WTC11 (cell line): ENCODE data around the gene TCHH. TPM values are rescaled to one million over a fixed set of nuclear protein-coding genes. Genes with fewer than 3 reads are reported as not detected.

ENCODE experiments used
- ATAC-seq: fragments of 200-7000 bp; cut with Tn5 transposase; 2 replicates; pipeline ENCODE4 v1.10.0; 2021; ENCODE audit warnings: mild to moderate bottlenecking, moderate library complexity
- CTCF ChIA-PET: fragments of 300-600 bp; sonication (Branson Sonifier 250); formaldehyde crosslinking; loops from one replicate; lab custom pipeline; 2021; ENCODE audit warnings: antibody characterized with exemption; lab: Charles Lee
- POLR2A ChIA-PET: fragments of 350-600 bp; sonication (Branson Sonifier 250); formaldehyde crosslinking; loops from one replicate; lab custom pipeline; 2021; ENCODE audit warnings: antibody characterized with exemption; lab: Charles Lee
- DNase-seq: peaks from one replicate; pipeline ENCODE4 v3.0.0; 2021; ENCODE audit warnings: low spot score
- H3K27ac Mint-ChIP-seq: 2 replicates; pipeline ENCODE4 v1.8.0; 2021; ENCODE audit warnings: mixed read lengths
- H3K27me3 Mint-ChIP-seq: 2 replicates; pipeline ENCODE4 v1.8.0; 2021; ENCODE audit warnings: low read depth, mild to moderate bottlenecking, moderate library complexity, mixed read lengths
- H3K36me3 Mint-ChIP-seq: 2 replicates; pipeline ENCODE4 v1.8.0; 2021; ENCODE audit warnings: mixed read lengths
- H3K4me1 Mint-ChIP-seq: 2 replicates; pipeline ENCODE4 v1.8.0; 2022; ENCODE audit warnings: mixed read lengths
- H3K4me3 Mint-ChIP-seq: 2 replicates; pipeline ENCODE4 v1.8.0; 2021; ENCODE audit warnings: mild to moderate bottlenecking, moderate library complexity, mixed read lengths
- H3K9me3 Mint-ChIP-seq: 2 replicates; pipeline ENCODE4 v1.8.0; 2021; ENCODE audit warnings: mixed read lengths
- ATF1 ChIP-seq: sonication (generic); formaldehyde crosslinking; IDR thresholded peaks from 2 replicates; pipeline ENCODE4 v1.8.1; 2023; ENCODE audit warnings: mild to moderate bottlenecking, moderate library complexity, missing genetic modification reagents
- CBFB ChIP-seq: sonication (generic); formaldehyde crosslinking; IDR thresholded peaks from 2 replicates; pipeline ENCODE4 v1.8.1; 2022; ENCODE audit warnings: mild to moderate bottlenecking, low read depth, missing genetic modification reagents
- EMX1 ChIP-seq: fragments of 250-450 bp; sonication (Bioruptor Pico); IDR thresholded peaks from 2 replicates; pipeline ENCODE4 v1.8.0; 2021; ENCODE audit warnings: mild to moderate bottlenecking
- FOXJ3 ChIP-seq: sonication (generic); formaldehyde crosslinking; IDR thresholded peaks from 2 replicates; pipeline ENCODE4 v1.9.0; 2021; ENCODE audit warnings: missing genetic modification reagents, mild to moderate bottlenecking, borderline replicate concordance
- FOXK1 ChIP-seq: sonication (generic); formaldehyde crosslinking; IDR thresholded peaks from 2 replicates; pipeline ENCODE4 v1.8.0; 2022; ENCODE audit warnings: mild to moderate bottlenecking, moderate library complexity, missing genetic modification reagents
- GTF2I ChIP-seq: fragments of 250-450 bp; sonication (Bioruptor Pico); conservative IDR thresholded peaks from 2 replicates; pipeline ENCODE4 v1.4.0; 2021; ENCODE audit warnings: mild to moderate bottlenecking
- JUN ChIP-seq: sonication (generic); formaldehyde crosslinking; IDR thresholded peaks from 2 replicates; pipeline ENCODE4 v1.8.0; 2023; ENCODE audit warnings: mild to moderate bottlenecking, missing genetic modification reagents
- MYBL2 ChIP-seq: sonication (generic); formaldehyde crosslinking; IDR thresholded peaks from 2 replicates; pipeline ENCODE4 v1.8.1; 2023; ENCODE audit warnings: mild to moderate bottlenecking, moderate library complexity, missing genetic modification reagents
- NFATC4 ChIP-seq: fragments of 250-450 bp; sonication (Bioruptor Pico); IDR thresholded peaks from 2 replicates; pipeline ENCODE4 v1.9.0; 2021; ENCODE audit warnings: mild to moderate bottlenecking
- NFE2L1 ChIP-seq: sonication (generic); formaldehyde crosslinking; IDR thresholded peaks from 2 replicates; pipeline ENCODE4 v1.8.1; 2023; ENCODE audit warnings: missing genetic modification reagents
- PRRX2 ChIP-seq: fragments of 250-450 bp; sonication (Bioruptor Pico); IDR thresholded peaks from 2 replicates; pipeline ENCODE4 v1.8.0; 2021; ENCODE audit warnings: mild to moderate bottlenecking
- RELA ChIP-seq: sonication (generic); formaldehyde crosslinking; IDR thresholded peaks from 2 replicates; pipeline ENCODE4 v1.8.1; 2022; ENCODE audit warnings: missing genetic modification reagents, mild to moderate bottlenecking, borderline replicate concordance
- SMAD3 ChIP-seq: sonication (generic); formaldehyde crosslinking; IDR thresholded peaks from 2 replicates; pipeline ENCODE4 v1.8.0; 2022; ENCODE audit warnings: missing genetic modification reagents, mild to moderate bottlenecking, borderline replicate concordance
- SMAD4 ChIP-seq: sonication (generic); formaldehyde crosslinking; IDR thresholded peaks from 2 replicates; pipeline ENCODE4 v1.8.0; 2022; ENCODE audit warnings: mild to moderate bottlenecking, missing genetic modification reagents
- TEAD1 ChIP-seq: sonication (generic); formaldehyde crosslinking; IDR thresholded peaks from 2 replicates; pipeline ENCODE4 v1.8.0; 2022; ENCODE audit warnings: mild to moderate bottlenecking, missing genetic modification reagents
- ZNF138 ChIP-seq: sonication (generic); formaldehyde crosslinking; conservative IDR thresholded peaks from 2 replicates; pipeline ENCODE4 v1.8.1; 2022; ENCODE audit warnings: mild to moderate bottlenecking, moderate library complexity, missing genetic modification reagents
- total RNA-seq: library from RNA; stranded (reverse); gene quantifications from 3 replicates; pipeline ENCODE4 v1.2.3, GENCODE V29; 2021
- TF ChIP-seq, protein P1 (sequence below): fragments of 250-450 bp; sonication (Bioruptor Pico); IDR thresholded peaks from 2 replicates; pipeline ENCODE4 v1.9.0; 2021; ENCODE audit warnings: moderate library complexity, mild to moderate bottlenecking, inconsistent platforms, borderline replicate concordance
- TF ChIP-seq, protein P2 (sequence below): sonication (generic); formaldehyde crosslinking; IDR thresholded peaks from 2 replicates; pipeline ENCODE4 v1.8.1; 2023; ENCODE audit warnings: mild to moderate bottlenecking, missing genetic modification reagents, borderline replicate concordance
- TF ChIP-seq, protein P3 (sequence below): sonication (generic); formaldehyde crosslinking; IDR thresholded peaks from 2 replicates; pipeline ENCODE4 v1.8.1; 2023; ENCODE audit warnings: mild to moderate bottlenecking, missing genetic modification reagents
- TF ChIP-seq, protein P4 (sequence below): fragments of 250-450 bp; sonication (Bioruptor Pico); IDR thresholded peaks from 2 replicates; pipeline ENCODE4 v1.9.0; 2021; ENCODE audit warnings: mild to moderate bottlenecking
- TF ChIP-seq, protein P5 (sequence below): sonication (generic); formaldehyde crosslinking; IDR thresholded peaks from 2 replicates; pipeline ENCODE4 v1.8.0; 2022; ENCODE audit warnings: mild to moderate bottlenecking, missing genetic modification reagents

TCHH gene
- total RNA-seq, 1 experiment from 2014 or later, result 0.04 TPM

DNA sequence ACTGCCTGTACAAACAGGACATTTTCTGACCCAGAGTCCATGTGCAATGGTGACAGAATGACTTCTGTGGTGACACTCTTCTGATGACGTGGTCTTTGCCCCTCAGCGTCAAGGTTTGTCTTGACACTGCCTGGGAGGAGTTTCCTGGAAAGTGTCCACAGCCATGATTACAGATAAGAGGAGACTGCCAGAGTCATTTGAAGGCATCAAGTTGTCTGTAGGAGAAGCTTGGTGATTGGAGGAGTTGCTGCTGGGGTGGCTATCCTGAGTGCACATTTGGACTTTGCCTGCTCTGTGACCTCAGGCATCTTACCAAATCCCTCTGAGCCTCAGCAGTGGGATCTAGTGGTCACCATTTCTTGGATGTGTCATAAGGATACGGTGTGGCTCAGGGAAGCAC is 44.1 kb downstream of the TCHH start:
- Mint-ChIP-seq H3K27me3 (peaks cover 13% of the 10 kb centered on the region), H3K4me1 (peaks cover 18% of the 10 kb centered on the region), H3K9me3 (peaks cover 52% of the 10 kb centered on the region), H3K27ac (no peak overlapping the region), H3K4me3 (no peak overlapping the region), H3K36me3 (no peaks in the 10 kb centered on the region)
- ChIA-PET POLR2A (no interaction called here), CTCF (interaction anchor here (1.4 kb wide), 1 partner anchor 18 kb away, joined by 4 read pairs; no protein-coding TSS in a partner anchor)
- no peak for ATAC-seq
- DNase-seq, result no peak
- TF ChIP-seq GTF2I (CRISPR knock-in tag) (no peak), TEAD1 (CRISPR knock-in tag) (no peak), ATF1 (CRISPR knock-in tag) (no peak), ZNF138 (no peak), JUN (CRISPR knock-in tag) (no peak), SMAD3 (CRISPR knock-in tag) (no peak), MYBL2 (CRISPR knock-in tag) (no peak), PRRX2 (CRISPR knock-in tag) (no peak)
- TF ChIP-seq, protein P1, sequence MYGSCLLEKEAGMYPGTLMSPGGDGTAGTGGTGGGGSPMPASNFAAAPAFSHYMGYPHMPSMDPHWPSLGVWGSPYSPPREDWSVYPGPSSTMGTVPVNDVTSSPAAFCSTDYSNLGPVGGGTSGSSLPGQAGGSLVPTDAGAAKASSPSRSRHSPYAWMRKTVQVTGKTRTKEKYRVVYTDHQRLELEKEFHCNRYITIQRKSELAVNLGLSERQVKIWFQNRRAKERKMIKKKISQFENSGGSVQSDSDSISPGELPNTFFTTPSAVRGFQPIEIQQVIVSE (CRISPR knock-in tag), result no peak
- TF ChIP-seq, protein P2, sequence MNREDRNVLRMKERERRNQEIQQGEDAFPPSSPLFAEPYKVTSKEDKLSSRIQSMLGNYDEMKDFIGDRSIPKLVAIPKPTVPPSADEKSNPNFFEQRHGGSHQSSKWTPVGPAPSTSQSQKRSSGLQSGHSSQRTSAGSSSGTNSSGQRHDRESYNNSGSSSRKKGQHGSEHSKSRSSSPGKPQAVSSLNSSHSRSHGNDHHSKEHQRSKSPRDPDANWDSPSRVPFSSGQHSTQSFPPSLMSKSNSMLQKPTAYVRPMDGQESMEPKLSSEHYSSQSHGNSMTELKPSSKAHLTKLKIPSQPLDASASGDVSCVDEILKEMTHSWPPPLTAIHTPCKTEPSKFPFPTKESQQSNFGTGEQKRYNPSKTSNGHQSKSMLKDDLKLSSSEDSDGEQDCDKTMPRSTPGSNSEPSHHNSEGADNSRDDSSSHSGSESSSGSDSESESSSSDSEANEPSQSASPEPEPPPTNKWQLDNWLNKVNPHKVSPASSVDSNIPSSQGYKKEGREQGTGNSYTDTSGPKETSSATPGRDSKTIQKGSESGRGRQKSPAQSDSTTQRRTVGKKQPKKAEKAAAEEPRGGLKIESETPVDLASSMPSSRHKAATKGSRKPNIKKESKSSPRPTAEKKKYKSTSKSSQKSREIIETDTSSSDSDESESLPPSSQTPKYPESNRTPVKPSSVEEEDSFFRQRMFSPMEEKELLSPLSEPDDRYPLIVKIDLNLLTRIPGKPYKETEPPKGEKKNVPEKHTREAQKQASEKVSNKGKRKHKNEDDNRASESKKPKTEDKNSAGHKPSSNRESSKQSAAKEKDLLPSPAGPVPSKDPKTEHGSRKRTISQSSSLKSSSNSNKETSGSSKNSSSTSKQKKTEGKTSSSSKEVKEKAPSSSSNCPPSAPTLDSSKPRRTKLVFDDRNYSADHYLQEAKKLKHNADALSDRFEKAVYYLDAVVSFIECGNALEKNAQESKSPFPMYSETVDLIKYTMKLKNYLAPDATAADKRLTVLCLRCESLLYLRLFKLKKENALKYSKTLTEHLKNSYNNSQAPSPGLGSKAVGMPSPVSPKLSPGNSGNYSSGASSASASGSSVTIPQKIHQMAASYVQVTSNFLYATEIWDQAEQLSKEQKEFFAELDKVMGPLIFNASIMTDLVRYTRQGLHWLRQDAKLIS (CRISPR knock-in tag), result no peak

DNA sequence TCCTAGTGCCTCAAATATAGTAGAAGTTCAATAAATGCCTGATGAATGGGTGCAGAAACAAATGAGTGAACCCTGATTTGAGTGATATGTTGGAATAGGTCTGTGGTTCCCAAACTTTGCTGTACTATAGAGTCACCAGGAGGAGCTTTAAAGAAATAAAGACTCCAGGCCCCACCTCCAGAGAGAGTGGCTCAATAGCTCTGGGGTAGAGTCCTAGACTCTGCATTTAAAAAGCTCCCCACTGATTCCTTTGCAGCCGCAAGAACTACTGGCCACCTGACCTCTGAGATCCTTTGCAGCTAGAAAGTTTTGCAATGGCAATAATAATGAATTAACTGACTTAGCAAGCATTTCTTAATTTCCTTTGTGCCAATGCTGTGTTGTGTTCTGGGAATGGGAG is 47.3 kb downstream of the TCHH start:
- H3K4me3 Mint-ChIP-seq, result no peak overlapping the region
- H3K4me1 Mint-ChIP-seq, result peaks cover 18% of the 10 kb centered on the region
- H3K36me3 Mint-ChIP-seq, result peaks cover 3% of the 10 kb centered on the region
- H3K27me3 Mint-ChIP-seq, result peaks cover 14% of the 10 kb centered on the region
- POLR2A ChIA-PET, result no interaction called here
- no peak for DNase-seq
- no peak for TF ChIP-seq FOXJ3 (CRISPR knock-in tag)
- TF ChIP-seq, protein P3, sequence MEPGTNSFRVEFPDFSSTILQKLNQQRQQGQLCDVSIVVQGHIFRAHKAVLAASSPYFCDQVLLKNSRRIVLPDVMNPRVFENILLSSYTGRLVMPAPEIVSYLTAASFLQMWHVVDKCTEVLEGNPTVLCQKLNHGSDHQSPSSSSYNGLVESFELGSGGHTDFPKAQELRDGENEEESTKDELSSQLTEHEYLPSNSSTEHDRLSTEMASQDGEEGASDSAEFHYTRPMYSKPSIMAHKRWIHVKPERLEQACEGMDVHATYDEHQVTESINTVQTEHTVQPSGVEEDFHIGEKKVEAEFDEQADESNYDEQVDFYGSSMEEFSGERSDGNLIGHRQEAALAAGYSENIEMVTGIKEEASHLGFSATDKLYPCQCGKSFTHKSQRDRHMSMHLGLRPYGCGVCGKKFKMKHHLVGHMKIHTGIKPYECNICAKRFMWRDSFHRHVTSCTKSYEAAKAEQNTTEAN, result no peak
- TF ChIP-seq, all 79 proteins: peak for 0
- H3K27ac Mint-ChIP-seq, result no peak overlapping the region
- peaks cover 40% of the 10 kb centered on the region for H3K9me3 Mint-ChIP-seq
- peak; percentile 81 for ATAC-seq
- CTCF ChIA-PET, result interaction anchor here (1.0 to 2.3 kb wide), 8 partner anchors 15 to 391 kb away, joined by 3 to 19 read pairs (median 5); no protein-coding TSS in a partner anchor

DNA sequence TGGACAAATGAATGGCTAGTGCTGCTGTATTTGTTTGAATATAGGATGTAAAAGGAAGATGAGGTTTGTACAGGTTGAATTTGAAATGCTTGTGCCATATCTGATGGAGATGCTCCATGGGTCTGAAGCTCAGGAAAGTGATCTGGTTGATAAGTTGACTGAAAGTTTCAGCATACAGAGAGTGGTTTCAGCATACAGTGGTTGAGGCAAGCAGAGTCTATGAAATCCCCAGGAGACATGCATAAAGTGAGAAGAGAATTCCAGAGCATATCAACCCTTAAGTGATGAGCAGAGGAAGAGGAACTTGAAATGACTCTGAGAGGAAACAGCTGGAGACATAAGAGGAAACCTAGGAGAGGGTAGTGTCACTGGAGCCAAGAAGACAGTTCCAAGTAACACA is 48.1 kb downstream of the TCHH start:
- ATAC-seq, result no peak
- peaks cover 14% of the 10 kb centered on the region for H3K27me3 Mint-ChIP-seq
- H3K9me3 Mint-ChIP-seq, result peaks cover 37% of the 10 kb centered on the region
- no peak for DNase-seq
- ChIA-PET POLR2A (no interaction called here), CTCF (interaction anchor here (1.8 to 2.3 kb wide), 2 partner anchors 14 to 392 kb away, joined by 6 to 19 read pairs; no protein-coding TSS in a partner anchor)
- TF ChIP-seq, protein P4, sequence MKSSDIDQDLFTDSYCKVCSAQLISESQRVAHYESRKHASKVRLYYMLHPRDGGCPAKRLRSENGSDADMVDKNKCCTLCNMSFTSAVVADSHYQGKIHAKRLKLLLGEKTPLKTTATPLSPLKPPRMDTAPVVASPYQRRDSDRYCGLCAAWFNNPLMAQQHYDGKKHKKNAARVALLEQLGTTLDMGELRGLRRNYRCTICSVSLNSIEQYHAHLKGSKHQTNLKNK (CRISPR knock-in tag), result no peak
- TF ChIP-seq CBFB (CRISPR knock-in tag), result no peak
- TF ChIP-seq RELA, result no peak
- TF ChIP-seq, protein P5, sequence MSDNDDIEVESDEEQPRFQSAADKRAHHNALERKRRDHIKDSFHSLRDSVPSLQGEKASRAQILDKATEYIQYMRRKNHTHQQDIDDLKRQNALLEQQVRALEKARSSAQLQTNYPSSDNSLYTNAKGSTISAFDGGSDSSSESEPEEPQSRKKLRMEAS (CRISPR knock-in tag), result no peak
- no peak for TF ChIP-seq SMAD4 (CRISPR knock-in tag)
- TF ChIP-seq EMX1 (CRISPR knock-in tag), result no peak
- no peak for TF ChIP-seq NFE2L1 (CRISPR knock-in tag)
- no peak for TF ChIP-seq NFATC4
- TF ChIP-seq FOXK1 (CRISPR knock-in tag), result no peak
- H3K4me1 Mint-ChIP-seq, result peaks cover 18% of the 10 kb centered on the region
- H3K27ac Mint-ChIP-seq, result no peak overlapping the region
- H3K4me3 Mint-ChIP-seq, result no peak overlapping the region
- peaks cover 3% of the 10 kb centered on the region for H3K36me3 Mint-ChIP-seq
